Measurements from ENCODE around the gene NLRP12.
"Not testable (repeated sequence)": the region's sequence is repeated elsewhere in the genome, so short reads cannot be mapped to it uniquely, and the experiment has no call there.

Gene NLRP12

DNA sequence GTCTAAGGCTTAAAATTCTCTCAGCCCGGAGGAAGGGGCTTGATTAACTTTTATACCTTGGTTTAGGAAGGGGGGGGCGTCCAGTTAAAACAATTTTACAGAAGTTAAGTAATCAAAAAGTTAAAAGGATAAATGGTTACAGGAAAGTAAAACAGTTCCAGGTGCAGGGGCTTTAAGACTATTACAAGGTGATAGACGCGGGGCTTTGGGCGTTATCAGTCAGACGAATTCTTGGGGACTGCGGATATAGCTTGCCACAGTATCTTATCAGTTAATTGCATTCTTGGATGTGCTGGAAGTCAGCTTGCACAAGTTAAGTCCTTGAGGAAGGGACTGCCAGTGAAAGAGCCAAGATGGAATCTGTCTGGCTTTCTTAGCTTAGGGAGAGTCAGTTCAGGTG is 49.6 kb downstream of the NLRP12 start:
- not testable (repeated sequence) for DNase-seq

DNA sequence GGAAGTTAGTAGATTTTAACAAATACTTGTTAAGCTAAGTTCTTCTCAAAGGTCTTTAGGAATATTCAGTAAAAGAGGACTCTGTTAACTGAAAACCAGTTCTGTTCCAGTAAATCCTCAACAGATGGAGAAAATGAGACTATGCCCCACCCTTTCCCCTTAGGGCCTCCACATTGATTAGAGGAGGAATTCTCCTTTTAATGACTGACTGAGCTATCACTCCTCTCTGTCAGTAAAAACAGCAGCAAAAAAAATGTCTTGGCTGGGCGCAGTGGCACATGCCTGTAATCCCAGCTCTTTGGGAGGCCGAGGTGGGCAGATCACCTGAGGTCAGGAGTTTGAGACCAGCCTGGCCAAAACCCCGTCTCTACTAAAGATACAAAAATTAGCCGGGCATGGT is 50.1 kb downstream of the NLRP12 start:
- no peak for DNase-seq

DNA sequence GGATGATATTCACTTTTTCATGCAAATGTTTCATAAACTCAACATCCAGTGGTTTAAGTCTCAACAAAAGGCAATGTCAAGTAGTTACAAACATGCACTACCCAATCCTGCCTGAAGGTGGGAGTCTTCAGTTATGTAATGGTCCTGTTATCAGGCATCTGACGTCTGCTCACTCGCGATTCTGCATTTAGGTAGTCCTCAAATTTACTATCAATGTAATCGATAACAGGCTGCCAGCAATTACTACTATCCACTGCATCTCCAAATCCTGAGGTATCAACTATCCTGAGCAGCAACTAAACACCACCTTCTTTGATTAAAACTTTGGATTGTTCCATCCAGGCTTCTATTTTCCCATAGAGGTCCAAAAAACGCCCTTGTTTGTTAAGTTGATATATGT is 51.2 kb downstream of the NLRP12 start:
- DNase-seq, result peak; percentile 54

DNA sequence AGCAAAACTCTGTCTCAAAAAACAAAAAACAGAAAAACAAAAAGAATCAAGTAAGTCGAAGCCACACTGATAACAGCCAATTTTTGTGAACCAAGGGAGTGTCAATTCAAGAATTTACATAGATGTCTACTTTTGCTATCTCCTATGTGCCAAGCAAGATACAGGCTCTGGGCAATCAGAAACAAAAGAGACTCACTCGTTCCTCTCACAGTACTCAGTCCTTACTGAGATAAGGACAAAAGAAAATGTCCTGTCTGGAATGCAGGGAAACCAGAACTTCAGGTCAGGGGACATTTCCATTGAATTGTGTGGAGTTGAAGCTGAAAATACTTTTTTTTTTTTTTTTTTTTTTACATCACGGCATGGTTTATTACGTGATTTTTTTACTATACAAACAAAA is 53.0 kb downstream of the NLRP12 start:
- no peak for DNase-seq

DNA sequence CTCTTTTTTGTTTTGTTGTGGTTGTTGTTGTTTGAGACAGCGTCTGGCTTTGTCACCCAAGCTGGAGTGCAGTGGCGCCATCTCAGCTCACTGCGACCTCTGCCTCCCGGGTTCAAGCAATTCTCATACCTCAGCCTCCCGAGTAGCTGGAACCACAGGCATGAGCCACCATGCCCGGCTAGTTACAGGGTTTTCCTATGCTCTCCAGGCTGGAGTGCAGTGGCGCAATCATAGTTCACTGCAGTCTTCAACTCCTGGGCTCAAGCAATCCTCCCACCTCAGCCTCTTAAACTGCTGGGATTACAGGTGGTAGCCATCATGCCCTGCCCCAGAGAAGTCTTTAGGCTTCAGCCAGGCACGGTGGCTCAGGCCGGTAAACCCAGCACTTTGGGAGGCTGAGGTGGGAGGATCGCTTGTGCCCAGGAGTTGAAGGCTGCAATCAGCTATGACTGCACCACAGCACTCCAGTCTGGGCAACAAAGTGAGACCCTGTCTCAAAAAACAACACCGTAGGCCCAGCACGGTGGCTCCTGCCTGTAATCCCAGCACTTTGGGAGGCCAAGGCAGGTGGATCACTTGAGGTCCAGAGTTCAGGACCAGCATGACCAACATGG is 54.3 kb downstream of the NLRP12 start:
- not testable (repeated sequence) for DNase-seq

DNA sequence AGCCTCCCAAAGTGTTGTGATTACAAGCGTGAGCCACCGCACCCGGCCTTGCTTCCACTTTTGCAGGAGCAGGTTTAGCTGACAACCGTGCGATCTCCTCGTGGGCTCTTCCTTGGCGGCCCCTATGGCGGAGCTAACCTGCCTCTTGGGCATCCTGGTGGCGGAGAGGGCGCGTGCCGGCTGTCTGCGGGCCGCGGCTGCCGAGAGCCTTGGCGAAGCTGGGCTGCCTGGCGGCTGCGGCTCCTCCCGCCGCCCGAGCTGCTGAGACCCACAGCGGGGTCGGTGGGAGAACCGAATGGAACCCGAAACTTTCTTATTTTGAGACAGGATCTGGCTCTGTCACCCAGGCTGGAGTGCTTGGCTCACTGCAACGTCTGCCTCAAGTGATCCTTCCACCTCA is 55.7 kb downstream of the NLRP12 start:
- no peak for DNase-seq

DNA sequence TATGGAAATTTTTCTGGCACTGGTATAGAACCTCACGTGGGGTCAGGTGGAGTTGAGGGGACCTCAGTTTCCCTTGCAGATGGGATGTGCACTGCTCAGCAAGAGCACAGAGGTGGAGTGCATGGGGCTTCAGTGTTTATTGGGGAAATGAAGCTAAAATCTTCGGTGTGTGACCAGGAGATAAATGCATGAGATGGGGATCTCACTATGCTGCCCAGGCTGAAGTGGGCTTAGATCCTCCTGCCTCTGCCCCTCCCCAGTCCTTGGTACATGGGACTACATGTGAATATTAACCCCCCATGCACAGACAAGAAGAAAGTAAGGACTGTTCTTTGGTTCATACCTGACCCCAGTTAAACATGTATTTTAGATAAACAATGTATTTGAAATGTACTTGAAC is 65.1 kb downstream of the NLRP12 start:
- DNase-seq, result not testable (repeated sequence)
